OCI-LY1 (cell line): ENCODE data around the gene CFH.
"Not testable (repeated sequence)": the region's sequence is repeated elsewhere in the genome, so short reads cannot be mapped to it uniquely, and the experiment has no call there.

Experiments
- H2AFZ ChIP-seq: fragments of 200-600 bp; sonication (generic), shearing (Covaris generic); 2 replicates; pipeline ENCODE4 v1.6.0; 2014; ENCODE audit warnings: antibody characterized with exemption, mild to moderate bottlenecking, low read length
- H3F3A ChIP-seq: fragments of 200-600 bp; sonication (generic), shearing (Covaris generic); 2 replicates; pipeline ENCODE4 v1.6.0; 2014; ENCODE audit warnings: mild to moderate bottlenecking, antibody characterized with exemption, low read length, moderate library complexity; ENCODE audit not compliant: insufficient read depth
- H3K27ac ChIP-seq: fragments of 200-600 bp; sonication (generic); 2 replicates; pipeline ENCODE4 v1.5.1; 2014; ENCODE audit warnings: low read length, mixed run types, mild to moderate bottlenecking, low read depth; ENCODE audit not compliant: poor library complexity, severe bottlenecking
- H3K27me3 ChIP-seq: fragments of 200-600 bp; sonication (generic); 2 replicates; pipeline ENCODE4 v1.6.0; 2014; ENCODE audit warnings: antibody characterized with exemption, mild to moderate bottlenecking, low read length, moderate library complexity; ENCODE audit not compliant: insufficient read depth
- H3K36me3 ChIP-seq: fragments of 200-600 bp; sonication (generic); 2 replicates; pipeline ENCODE4 v1.6.1; 2014; ENCODE audit warnings: mild to moderate bottlenecking, antibody characterized with exemption, low read length, moderate library complexity, mixed read lengths; ENCODE audit not compliant: insufficient read depth
- H3K4me1 ChIP-seq: fragments of 200-600 bp; sonication (generic); 2 replicates; pipeline ENCODE4 v1.5.1; 2014; ENCODE audit warnings: mild to moderate bottlenecking, low read length, moderate library complexity; ENCODE audit not compliant: insufficient read depth, severe bottlenecking
- H3K4me2 ChIP-seq: fragments of 200-600 bp; sonication (generic), shearing (Covaris generic); 2 replicates; pipeline ENCODE4 v1.6.1; 2014; ENCODE audit warnings: low read length
- H3K4me3 ChIP-seq: fragments of 200-600 bp; sonication (generic); 2 replicates; pipeline ENCODE4 v1.5.1; 2014; ENCODE audit warnings: low read length, low read depth, mild to moderate bottlenecking, mixed read lengths; ENCODE audit not compliant: poor library complexity, severe bottlenecking
- H3K79me2 ChIP-seq: fragments of 200-600 bp; shearing (Covaris generic); 2 replicates; pipeline ENCODE4 v1.6.1; 2016; ENCODE audit warnings: mixed run types, low read length, mixed read lengths; ENCODE audit not compliant: insufficient read depth
- H3K9ac ChIP-seq: fragments of 200-600 bp; sonication (generic), shearing (Covaris generic); 2 replicates; pipeline ENCODE4 v1.6.1; 2014; ENCODE audit warnings: mild to moderate bottlenecking, low read length, mixed read lengths
- H3K9me2 ChIP-seq: fragments of 200-600 bp; sonication (generic), shearing (Covaris generic); 2 replicates; pipeline ENCODE4 v1.6.1; 2014; ENCODE audit warnings: low read depth, mild to moderate bottlenecking, low read length, mixed read lengths
- H3K9me3 ChIP-seq: fragments of 200-600 bp; shearing (Covaris generic); 2 replicates; pipeline ENCODE4 v1.6.1; 2014; ENCODE audit warnings: low read length, mixed read lengths
- H4K20me1 ChIP-seq: fragments of 200-600 bp; sonication (generic), shearing (Covaris generic); 2 replicates; pipeline ENCODE4 v1.6.0; 2016; ENCODE audit warnings: mild to moderate bottlenecking, low read length; ENCODE audit not compliant: insufficient read depth
- EZH2 ChIP-seq: fragments of 200-600 bp; sonication (generic), shearing (Covaris generic); IDR thresholded peaks from 2 replicates; pipeline ENCODE4 v1.8.0; 2017; ENCODE audit warnings: borderline replicate concordance, mixed run types, mild to moderate bottlenecking, antibody characterized with exemption, low read length, moderate library complexity, mixed read lengths
- TF ChIP-seq, protein P1 (sequence below): fragments of 200-600 bp; sonication (generic), shearing (Covaris generic); IDR thresholded peaks from 2 replicates; pipeline ENCODE4 v1.5.1; 2017; ENCODE audit warnings: mild to moderate bottlenecking, antibody characterized with exemption, low read length, moderate library complexity, mixed read lengths

Gene CFH

DNA sequence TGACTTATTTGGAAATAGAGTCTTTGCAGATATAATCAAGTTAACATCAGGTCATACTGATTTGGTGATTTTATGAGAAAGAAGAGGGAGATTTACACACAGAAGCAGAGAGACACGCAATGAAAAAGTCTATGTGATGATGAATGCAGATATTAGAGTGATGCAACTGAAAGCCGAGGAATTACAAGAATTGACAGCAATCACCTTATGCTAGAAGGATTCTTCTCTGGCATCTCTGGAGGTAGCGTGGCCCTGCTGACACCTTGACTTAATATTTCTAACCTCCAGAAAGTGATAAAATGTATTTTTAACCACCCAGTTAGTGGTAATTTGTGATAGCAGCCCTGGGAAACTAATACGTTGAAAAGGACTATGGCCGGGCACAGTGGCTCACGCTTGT lies 14.2 kb upstream of the CFH start:
- Histone ChIP-seq H3K79me2 (no peaks in the 10 kb centered on the region), H2AFZ (no peak overlapping the region), H3K4me1 (no peaks in the 10 kb centered on the region), H4K20me1 (no peaks in the 10 kb centered on the region), H3K27me3 (no peaks in the 10 kb centered on the region), H3K36me3 (no peaks in the 10 kb centered on the region), H3F3A (no peaks in the 10 kb centered on the region), H3K4me3 (no peak overlapping the region), H3K4me2 (no peak overlapping the region), H3K9me2 (no peaks in the 10 kb centered on the region), H3K9ac (no peak overlapping the region), H3K9me3 (no peaks in the 10 kb centered on the region), H3K27ac (no peak overlapping the region)
- no peak for TF ChIP-seq EZH2
- TF ChIP-seq, protein P1, sequence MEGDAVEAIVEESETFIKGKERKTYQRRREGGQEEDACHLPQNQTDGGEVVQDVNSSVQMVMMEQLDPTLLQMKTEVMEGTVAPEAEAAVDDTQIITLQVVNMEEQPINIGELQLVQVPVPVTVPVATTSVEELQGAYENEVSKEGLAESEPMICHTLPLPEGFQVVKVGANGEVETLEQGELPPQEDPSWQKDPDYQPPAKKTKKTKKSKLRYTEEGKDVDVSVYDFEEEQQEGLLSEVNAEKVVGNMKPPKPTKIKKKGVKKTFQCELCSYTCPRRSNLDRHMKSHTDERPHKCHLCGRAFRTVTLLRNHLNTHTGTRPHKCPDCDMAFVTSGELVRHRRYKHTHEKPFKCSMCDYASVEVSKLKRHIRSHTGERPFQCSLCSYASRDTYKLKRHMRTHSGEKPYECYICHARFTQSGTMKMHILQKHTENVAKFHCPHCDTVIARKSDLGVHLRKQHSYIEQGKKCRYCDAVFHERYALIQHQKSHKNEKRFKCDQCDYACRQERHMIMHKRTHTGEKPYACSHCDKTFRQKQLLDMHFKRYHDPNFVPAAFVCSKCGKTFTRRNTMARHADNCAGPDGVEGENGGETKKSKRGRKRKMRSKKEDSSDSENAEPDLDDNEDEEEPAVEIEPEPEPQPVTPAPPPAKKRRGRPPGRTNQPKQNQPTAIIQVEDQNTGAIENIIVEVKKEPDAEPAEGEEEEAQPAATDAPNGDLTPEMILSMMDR, result no peak

DNA sequence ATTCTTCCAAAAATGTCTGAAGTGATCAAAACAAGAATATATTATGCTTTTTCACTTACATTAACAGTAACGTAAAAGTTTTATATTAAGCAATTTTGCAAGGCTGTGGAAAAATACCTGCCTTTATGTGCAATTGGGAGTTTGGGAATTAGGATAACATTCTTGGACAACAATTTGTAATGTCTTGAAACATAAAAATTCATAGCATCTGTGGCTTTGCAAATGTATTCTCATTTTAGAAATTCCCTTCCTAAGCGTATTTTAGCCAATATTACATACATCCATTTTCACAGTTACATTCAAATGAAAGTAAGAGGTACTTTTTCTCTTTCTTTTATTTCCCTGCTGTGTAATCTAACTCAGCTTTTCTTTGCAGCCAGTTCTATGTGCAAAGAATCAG lies 13.4 kb upstream of the CFH start:
- H3K79me2 ChIP-seq, result no peaks in the 10 kb centered on the region
- H3K4me3 ChIP-seq, result no peak overlapping the region
- H3K9me3 ChIP-seq, result no peaks in the 10 kb centered on the region

DNA sequence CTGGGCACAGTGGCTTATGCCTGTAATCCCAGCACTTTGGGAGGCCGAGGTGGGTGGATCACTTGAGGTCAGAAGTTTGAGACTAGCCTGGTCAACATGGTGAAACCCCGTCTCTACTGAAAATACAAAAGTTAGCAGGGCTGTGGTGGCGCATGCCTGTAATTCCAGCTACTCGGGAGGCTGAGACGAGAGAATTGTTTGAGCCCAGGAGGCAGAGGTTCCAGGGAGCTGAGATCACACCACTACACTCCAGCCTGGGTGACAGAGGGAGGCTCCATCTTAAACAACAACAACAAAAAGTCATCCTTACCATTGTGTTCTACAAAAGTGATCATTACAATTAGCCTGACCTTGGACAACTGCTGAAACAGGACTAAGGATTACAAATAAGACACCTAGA lies 12.6 kb upstream of the CFH start:
- not testable (repeated sequence) for H2AFZ ChIP-seq, H3K9me2 ChIP-seq, H3K4me3 ChIP-seq, H3K79me2 ChIP-seq, H4K20me1 ChIP-seq, H3K9ac ChIP-seq, H3K4me1 ChIP-seq, H3K9me3 ChIP-seq, H3K27me3 ChIP-seq, H3K36me3 ChIP-seq, H3F3A ChIP-seq, H3K27ac ChIP-seq, H3K4me2 ChIP-seq

More for the DNA sequence above, 13.4 kb upstream of the CFH start:
- TF ChIP-seq EZH2, result no peak
- TF ChIP-seq, protein P1, result no peak
- Histone ChIP-seq H4K20me1 (no peaks in the 10 kb centered on the region), H3K36me3 (no peaks in the 10 kb centered on the region), H3K9ac (no peak overlapping the region), H3K4me1 (no peaks in the 10 kb centered on the region), H3K27me3 (no peaks in the 10 kb centered on the region), H2AFZ (no peak overlapping the region), H3K9me2 (no peaks in the 10 kb centered on the region), H3K4me2 (no peak overlapping the region), H3F3A (no peaks in the 10 kb centered on the region), H3K27ac (no peak overlapping the region)

- no peaks in the 10 kb centered on the region for H3K79me2 ChIP-seq
- H3K36me3 ChIP-seq, result no peaks in the 10 kb centered on the region
- no peak overlapping the region for H3K4me3 ChIP-seq
- H3K9me2 ChIP-seq, result no peaks in the 10 kb centered on the region
- H3K9me3 ChIP-seq, result no peaks in the 10 kb centered on the region
- H3K4me2 ChIP-seq, result no peak overlapping the region
- H3K9ac ChIP-seq, result no peak overlapping the region
- no peaks in the 10 kb centered on the region for H4K20me1 ChIP-seq
- H3K27me3 ChIP-seq, result no peaks in the 10 kb centered on the region
- H3F3A ChIP-seq, result no peaks in the 10 kb centered on the region
- no peak overlapping the region for H3K27ac ChIP-seq
- H2AFZ ChIP-seq, result no peak overlapping the region
- no peaks in the 10 kb centered on the region for H3K4me1 ChIP-seq
- TF ChIP-seq EZH2, result no peak
- TF ChIP-seq, protein P1, result no peak
These were observed 10.9 kb upstream of the CFH start for GRCh38 chr1:196640976-196641375.
